ENCODE measurements around the gene IKZF1. TPM values are rescaled to one million over a fixed set of nuclear protein-coding genes. Genes with fewer than 3 reads are reported as not detected.

IKZF1 gene
- total and polyA plus RNA-seq, 9 of the 15 experiments (the other 6 are each of a cell fraction or from before 2014, with no cell fraction given) = 12.6 to 85.3 (median 44.7) TPM

- WGBS (ENCODE audit: insufficient coverage, low coverage, missing lambda C conversion rate) = 33% methylated on average over 8 of the region's 8 CpGs
- Histone ChIP-seq H4K20me1 (replicated peaks; ENCODE audit: control insufficient read depth, insufficient read depth, low read length) (no peaks in the 10 kb centered on the region), H3K79me2 (ENCODE audit: control insufficient read depth, insufficient read depth, low read length) (peaks cover 73% of the 10 kb centered on the region), H3K9me3 (replicated peaks; ENCODE audit: control insufficient read depth, insufficient read depth, low read depth, low read length) (no peaks in the 10 kb centered on the region), H3K27ac (ENCODE audit: extremely low read depth, low read depth, low read length) (peak overlapping the region; percentile 31; the same call in 2 of the 3 replicates), H3K9me1 (ENCODE audit: control insufficient read depth, insufficient read depth, low read length) (no peaks in the 10 kb centered on the region), H3K36me3 (ENCODE audit: control insufficient read depth, insufficient read depth, low read length) (peaks cover 75% of the 10 kb centered on the region), H3K4me3 (no peak overlapping the region), H3K4me1 (replicated peaks in 1 of 2; ENCODE audit: control insufficient read depth in 2 of 2, insufficient read depth in 2 of 2, low read length in 2 of 2) (peaks cover 16 to 47% of the 10 kb centered on the region in 2 experiments), H3K4me2 (ENCODE audit: insufficient read depth, low read length) (no peak overlapping the region; the same call in 1 of the 2 replicates), H3K9ac (ENCODE audit: insufficient read depth in 1 of 2, low read depth in 2 of 2, low read length in 2 of 2) (no peak overlapping the region), H3K27me3 (ENCODE audit: control insufficient read depth in 2 of 2, insufficient read depth in 2 of 2, low read length in 2 of 2) (no peaks in the 10 kb centered on the region), H2AFZ (ENCODE audit: low read depth, low read length) (no peak overlapping the region)
- intact Hi-C loops (cut with micrococcal nuclease) (no loop called here), in situ Hi-C loops (cut with MboI) (no loop called here)
- DNase-seq (ENCODE audit: extremely low read depth in 1 of 4, low spot score in 3 of 4) = peak in 1 of 4 experiments; percentile 37
- TF ChIP-seq GATA2 (CRISPR knock-in tag; IDR thresholded peaks at IDR 0.05) (peak; percentile 20; the same call in 1 of the 2 replicates), SMARCA4 (IDR thresholded peaks at IDR 0.05) (0 out of 2 replicates have a peak, but pooled peaks have one; percentile 42), FOXJ3 (CRISPR knock-in tag; IDR thresholded peaks at IDR 0.05) (no peak), ARID1B (IDR thresholded peaks at IDR 0.05) (peak; percentile 49; the same call in 1 of the 2 replicates), CBFA2T3 (IDR thresholded peaks at IDR 0.05) (peak; percentile 34), BMI1 (IDR thresholded peaks at IDR 0.05; ENCODE audit: low read length) (no peak), JUND (IDR thresholded peaks at IDR 0.05; ENCODE audit: borderline replicate concordance, low read depth, low read length) (0 out of 2 replicates have a peak, but pooled peaks have one; percentile 5), JUND (tag; IDR thresholded peaks at IDR 0.05; ENCODE audit: borderline replicate concordance, low read depth, low read length) (no peak; the same call in 2 of the 3 replicates), DPF2 (IDR thresholded peaks at IDR 0.05) (peak; percentile 54), TEAD4 (IDR thresholded peaks at IDR 0.05; ENCODE audit: low read length) (peak; percentile 36; the same call in 1 of the 2 replicates), TEAD4 (CRISPR knock-in tag; IDR thresholded peaks at IDR 0.05; ENCODE audit: borderline replicate concordance) (no peak), TCFL5 (CRISPR knock-in tag; conservative IDR thresholded peaks at IDR 0.05) (no peak), SNIP1 (IDR thresholded peaks at IDR 0.05; ENCODE audit: low read depth) (no peak), CXXC5 (CRISPR knock-in tag; IDR thresholded peaks at IDR 0.05) (0 out of 2 replicates have a peak, but pooled peaks have one; percentile 13), FOSL1 (tag; conservative IDR thresholded peaks at IDR 0.05) (peak; percentile 12; the same call in 1 of the 2 replicates)
- FAIRE-seq = no peak
- no peak for ATAC-seq
- no TSS peak for BruUV-seq (replicated peaks)
- ChIA-PET CTCF (ENCODE audit: low intra/inter-chr PET ratio) (no interaction called here), POLR2A (interaction anchor here (0.6 to 2.5 kb wide), 6 partner anchors 8 to 48 kb away, joined by 3 to 14 read pairs (median 4); no protein-coding TSS in a partner anchor)
Observed at GRCh38 chr7:50346545-50347497, 42.3 kb downstream of the IKZF1 start.
